Dedifferentiated amniotic fluid mesenchymal stem cell (primary cell): ENCODE measurements around the gene NSD1.
"Not testable (repeated sequence)": the region's sequence is repeated elsewhere in the genome, so short reads cannot be mapped to it uniquely, and the experiment has no call there.

ENCODE experiments used
- DNase-seq: peaks from one replicate; pipeline ENCODE4 v3.0.0-alpha.2; 2016; ENCODE audit errors: extremely low spot score

NSD1 gene

DNA sequence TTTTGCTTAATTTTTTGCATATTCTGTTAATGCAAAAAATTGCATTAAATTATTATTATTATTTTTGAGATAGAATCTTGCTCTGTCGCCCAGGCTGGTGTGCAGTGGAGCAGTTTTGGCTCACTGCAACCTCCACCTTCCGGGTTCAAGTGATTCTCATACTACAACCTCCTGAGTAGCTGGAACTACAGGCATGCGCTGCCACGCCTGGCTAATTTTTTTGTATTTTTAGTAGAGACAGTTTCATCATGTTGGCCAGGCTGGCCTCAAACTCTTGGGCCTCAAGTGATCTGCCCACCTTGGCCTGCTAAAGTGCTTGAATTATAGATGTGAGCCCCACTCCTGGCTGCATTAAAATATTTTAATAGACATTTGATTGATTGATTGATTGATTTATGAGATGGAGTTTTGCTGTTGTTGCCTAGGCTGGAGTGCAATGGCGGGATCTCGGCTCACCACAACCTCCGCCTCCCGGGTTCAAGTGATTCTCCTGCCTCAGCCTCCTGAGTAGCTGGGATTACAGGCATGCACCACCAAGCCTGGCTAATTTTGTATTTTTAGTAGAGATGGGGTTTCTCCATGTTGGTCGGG is 44.4 kb downstream of the NSD1 start:
- DNase-seq = not testable (repeated sequence)

DNA sequence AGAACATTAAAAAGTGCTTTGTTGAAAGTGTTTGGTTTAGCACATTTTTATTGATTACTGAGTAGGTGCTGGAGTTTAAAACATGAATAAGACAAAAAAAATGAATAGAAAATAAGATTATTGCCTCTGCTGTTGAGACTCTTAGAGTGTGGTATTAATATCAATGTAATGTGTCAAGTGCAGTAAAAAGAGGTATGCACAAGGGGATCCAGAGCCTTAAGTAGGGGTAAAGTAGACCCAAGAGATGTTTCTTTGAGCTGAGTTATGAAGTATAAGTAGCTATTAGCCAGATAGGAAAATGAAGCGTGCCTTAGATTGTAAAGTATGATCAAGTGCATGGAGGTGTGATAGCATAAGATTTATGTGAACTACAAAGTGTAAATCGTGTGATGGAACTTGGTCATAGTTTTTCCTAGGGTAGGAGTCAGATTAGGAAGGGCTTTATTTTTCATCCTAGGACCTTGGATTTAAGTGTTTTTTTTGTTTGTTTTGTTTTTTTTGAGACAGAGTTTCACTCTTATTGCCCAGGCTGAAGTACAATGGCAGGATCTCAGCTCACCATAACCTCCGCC is 45.2 kb downstream of the NSD1 start:
- no peak for DNase-seq

DNA sequence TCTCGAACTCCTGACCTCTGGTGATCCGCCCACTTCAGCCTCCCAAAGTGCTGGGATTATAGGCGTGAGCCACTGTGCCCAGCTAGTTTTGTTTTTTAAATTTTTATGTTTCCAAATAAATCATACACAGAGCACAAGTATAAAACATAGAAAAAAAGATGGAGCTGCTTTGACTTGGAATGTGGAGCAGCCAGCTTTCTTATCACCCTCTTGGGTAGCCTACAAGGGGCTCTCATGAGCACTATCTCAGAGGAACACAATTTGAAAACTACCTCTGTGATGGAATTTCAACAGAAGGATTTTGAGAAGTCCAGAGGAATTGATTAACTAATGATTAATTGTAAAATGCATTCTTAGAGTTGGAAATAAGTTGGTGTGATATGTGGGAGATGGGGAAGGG is 45.9 kb downstream of the NSD1 start:
- no peak for DNase-seq

DNA sequence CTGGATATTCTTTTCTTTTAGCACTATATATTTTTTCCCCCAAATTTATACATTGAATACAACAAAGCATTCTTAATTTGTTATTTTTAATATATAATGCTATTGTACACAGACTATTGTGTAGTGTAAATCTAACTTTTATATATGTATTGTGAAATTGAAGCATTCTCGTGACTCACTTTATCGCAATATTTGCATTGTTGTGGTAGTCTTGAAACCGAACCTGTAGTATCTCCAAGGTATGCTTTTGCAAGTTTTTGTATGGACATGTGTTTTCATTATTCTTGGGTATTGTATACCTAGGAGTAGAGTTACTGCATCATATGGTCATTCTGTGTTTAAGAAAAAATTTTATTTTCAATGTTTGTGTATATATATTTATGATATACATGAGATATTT is 49.6 kb downstream of the NSD1 start:
- DNase-seq = no peak

DNA sequence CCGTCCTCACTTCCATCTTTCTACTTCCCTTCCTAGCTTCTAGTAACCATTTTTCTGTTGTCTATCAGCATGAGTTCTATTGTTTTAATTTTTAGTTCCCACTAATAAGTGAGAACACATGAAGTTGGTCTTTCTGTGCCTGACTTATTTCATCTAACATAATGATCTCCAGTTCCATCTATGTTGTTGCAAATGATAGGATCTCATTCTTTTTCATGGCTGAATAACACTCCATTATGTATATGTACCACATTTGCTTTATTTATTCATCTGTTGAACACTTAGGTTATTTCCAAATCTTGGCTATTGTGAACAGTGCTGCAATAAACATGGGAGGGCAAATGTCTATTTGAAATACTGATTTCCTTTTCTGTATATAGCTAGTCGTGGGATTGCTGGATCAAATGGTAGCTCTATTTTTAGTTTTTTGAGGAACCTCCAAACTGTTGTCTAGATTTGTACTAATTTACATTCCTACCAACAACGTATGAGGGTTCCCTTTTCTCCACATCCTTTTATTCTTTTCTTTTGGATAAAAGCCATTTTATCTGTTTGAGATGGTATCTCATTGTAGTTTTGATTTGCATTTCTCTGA is 50.3 kb downstream of the NSD1 start:
- no peak for DNase-seq

DNA sequence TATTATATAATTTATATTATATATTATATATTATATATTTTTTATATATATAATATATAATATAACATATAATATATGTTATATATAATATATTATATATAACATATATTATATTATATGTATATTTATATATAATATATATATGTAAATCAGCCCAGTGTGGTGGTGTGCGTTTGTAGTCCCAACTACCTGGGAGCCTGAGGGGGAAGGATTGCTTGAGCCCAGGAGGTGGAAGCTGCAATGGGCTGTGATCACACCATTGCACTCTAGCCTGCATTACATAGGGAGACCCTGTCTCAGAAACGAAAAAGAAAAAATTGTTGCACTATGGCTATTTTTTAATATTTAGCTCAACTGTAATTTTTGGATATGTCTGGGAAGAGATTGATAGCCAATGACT is 52.4 kb downstream of the NSD1 start:
- DNase-seq = no peak

DNA sequence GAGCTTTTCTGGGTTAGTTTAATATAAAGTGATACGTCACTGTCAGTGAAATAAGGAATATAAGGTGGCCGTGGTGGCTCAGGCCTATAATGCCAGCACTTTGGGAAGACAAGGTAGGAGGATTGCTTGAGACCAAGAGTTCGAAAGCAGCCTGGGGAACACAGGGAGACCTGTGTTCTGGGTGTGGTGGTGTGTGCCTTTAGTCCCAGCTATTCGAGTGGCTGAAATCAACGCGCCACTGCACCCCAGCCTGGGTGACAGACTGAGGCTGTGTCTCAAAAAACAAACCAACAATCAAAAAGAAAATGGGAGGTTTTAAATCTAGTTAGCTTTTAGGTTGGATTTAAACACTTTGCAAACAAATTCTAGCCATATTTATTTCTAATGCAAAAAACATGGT is 53.1 kb downstream of the NSD1 start:
- DNase-seq = no peak

DNA sequence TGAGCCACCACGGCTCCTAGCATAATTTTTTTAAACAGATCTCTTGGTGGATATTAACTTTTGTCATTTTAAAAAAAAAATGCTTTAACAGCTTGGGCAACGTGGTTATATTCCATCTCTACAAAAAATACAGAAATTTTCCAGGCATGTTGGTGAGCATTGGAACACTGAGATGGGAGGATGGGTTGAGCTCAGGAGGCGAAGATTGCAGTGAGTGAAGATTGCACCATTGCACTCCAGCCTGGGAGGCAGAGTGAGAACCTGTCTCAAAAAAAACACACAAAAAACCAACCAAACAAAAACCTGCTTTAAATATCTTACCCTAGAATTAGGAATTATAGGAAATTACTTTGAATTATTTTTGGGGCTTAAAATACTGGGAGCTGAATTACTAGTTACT is 55.2 kb downstream of the NSD1 start:
- no peak for DNase-seq

DNA sequence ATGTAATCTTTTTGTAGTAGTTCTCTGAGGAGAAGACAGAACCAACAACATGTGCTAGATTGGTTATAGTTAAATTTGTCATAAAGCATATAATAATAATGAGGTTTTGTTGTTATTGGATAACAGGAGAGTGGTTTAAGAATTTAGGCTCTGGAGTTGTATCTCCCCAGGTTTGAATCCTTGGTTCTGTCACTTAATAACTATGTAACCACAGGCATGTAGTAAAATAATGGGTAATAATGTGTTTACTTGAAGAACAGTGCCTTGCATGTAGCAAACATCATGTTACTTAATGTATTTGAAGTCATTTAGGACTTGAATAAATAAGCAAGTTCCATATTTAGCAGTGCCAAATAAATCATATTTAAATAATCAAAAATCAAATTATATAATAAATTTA is 55.8 kb downstream of the NSD1 start:
- no peak for DNase-seq

DNA sequence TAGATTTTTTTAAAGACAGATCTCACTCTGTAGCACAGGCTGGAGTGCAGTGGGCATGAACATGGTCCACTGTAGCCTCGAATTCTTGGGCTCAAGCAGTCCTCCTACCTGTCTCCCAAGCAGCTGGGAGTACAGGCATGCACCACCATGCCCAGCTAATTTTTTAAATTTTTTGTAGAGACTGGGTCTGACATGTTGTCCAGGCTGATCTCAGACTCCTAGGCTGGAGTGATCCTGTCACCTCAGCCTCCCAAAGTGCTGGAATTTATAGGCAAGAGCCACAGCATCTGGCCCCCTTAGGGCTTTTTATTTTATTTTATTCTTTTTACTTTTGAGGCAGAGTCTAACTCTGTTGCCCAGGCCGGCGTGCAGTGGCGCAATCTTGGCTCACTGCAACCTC is 56.4 kb downstream of the NSD1 start:
- DNase-seq = no peak

DNA sequence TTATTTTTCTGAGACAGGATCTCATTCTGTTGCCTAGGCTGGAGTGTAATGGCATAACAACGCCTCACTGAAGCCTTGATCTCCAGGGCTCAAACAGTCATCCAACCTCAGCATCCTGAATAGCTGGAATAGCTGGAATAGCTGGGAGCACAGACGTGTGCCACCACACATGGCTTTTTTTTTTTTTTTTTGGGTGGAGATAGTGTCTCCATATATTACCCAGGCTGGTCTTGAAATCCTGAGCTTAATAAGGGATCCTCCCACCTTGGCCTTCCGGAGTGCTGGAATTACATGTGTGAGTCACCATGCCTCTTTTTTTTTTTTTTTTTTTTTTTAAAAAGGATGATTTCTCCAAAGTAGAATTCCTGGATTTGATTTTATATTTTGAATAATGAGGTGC is 60.7 kb downstream of the NSD1 start:
- peak; percentile 92 for DNase-seq

DNA sequence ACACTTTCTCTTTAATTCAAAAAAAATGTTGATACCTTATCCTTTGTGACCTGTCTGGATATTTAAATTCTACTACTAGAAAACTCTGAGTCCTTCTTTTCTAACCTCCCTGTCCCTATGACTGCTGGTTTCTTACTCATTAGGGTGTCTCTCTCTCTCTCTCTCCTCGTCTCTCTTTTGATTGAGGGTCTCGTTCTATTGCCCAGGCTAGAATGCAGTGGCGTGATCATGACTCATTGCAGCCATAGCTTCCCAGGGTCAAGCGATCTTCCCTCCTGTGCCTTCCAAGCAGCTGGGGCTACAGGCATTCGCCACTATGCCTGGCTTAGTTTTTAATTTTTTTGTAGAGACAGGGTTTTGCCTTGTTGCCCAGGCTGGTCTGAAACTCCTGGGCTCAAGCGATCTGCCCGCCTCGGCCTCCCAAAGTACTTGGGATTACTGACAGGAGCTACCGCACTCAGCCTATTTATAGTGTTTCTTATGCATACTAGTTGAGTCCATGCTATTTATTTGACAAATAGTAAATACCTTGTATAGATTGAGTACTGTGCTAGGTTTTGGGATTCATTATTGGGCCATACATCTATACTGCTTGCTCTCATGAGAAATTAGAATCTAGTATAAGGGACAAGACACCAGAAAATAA is 61.9 kb downstream of the NSD1 start:
- DNase-seq = no peak

DNA sequence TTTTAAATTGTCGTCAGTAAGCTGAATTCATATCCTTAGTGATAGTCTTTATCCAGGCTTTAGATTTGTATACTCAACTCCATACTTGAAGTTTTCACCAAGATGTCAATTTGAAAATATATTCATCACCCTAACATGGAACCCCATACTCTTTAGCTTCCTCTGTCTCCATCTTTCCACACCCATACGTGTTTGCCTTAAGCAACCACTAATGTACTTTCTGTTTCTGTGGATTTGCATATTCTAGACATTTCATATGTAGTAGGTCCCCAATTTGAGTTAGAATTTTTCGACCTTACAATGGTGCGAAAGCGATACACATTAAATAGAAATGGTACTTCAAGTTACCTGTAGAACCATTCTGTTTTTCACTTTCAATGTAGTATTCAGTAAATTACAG is 65.2 kb downstream of the NSD1 start:
- no peak for DNase-seq

DNA sequence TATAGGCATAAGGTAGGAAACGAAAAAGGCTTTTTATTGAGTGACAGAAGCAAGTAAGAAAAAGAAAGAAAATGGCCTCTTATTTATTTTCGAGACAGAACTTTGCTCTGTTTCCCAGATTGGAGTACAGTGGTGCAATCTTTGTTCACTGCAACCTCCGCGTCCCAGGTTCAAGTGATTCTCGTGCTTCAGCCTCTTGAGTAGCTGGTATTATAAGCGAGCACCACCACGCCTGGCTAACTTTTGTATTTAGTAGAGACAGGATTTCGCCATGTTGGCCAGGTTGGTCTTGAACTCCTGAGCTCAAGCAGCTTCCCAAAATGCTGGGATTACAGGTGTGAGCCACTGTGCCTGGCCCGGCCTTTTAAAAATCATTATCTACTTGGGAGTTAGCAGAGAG is 70.7 kb downstream of the NSD1 start:
- no peak for DNase-seq

DNA sequence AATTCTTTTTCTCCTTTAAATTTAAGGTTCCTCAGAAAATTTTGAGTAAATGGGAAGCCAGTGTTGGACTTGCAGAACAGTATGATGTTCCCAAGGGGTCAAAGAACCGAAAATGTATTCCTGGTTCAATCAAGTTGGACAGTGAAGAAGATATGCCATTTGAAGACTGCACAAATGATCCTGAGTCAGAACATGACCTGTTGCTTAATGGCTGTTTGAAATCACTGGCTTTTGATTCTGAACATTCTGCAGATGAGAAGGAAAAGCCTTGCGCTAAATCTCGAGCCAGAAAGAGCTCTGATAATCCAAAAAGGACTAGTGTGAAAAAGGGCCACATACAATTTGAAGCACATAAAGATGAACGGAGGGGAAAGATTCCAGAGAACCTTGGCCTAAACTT is 76.0 kb downstream of the NSD1 start:
- DNase-seq = no peak

DNA sequence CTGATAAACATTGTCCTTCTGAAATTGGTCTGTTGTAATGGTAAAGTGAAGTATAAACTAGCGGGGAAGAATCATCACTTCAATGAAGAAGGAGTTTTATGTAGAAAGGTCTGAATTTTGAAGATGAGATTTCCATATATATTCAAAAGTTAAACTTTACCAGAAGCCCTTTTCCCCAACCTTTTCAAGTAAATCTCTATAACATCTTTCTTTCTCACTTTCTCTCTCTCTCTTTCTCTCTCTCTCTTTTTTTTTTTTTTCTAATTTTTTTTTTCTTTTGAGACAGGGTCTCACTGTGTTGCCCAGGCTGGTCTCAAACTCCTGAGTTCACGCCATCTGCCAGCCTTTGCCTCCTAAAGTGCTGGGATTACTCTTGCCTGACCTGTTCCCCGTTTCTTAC is 78.7 kb downstream of the NSD1 start:
- no peak for DNase-seq

DNA sequence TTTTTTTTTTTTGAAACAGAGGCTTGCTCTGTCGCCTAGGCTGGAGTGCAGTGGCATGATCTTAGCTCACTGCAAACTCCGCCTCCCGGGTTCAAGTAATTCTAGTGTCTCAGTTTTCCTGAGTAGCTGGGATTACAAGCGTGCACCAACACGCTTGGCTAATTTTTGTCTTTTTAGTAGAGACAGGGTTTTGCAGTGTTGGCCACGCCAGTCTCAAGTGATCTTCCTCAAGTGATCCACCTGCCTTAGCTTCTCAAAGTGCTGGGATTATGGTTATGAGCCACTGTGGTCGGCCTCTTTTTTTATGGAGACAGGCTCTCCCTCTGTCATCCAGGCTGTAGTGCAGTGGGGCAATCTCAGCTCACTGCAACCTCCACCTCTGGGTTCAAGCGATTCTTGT is 87.0 kb downstream of the NSD1 start:
- DNase-seq = no peak

DNA sequence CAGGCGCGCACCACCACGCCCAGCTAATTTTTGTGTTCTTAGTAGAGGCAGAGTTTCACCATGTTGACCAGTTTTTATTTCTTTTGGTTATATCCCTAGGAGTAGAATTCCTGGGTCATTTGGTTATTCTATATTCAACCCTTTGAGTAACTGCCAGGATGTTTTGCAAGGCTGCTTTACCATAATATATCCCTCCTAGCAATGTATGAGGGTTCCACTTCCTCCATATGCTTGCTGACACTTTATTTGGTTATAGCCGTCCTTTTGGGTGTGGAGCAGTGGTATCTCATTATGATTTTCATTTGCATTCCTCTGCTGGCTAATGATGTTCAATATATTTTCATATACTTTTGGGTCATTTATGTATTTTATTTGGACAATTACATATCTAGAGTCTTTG is 88.7 kb downstream of the NSD1 start:
- no peak for DNase-seq

DNA sequence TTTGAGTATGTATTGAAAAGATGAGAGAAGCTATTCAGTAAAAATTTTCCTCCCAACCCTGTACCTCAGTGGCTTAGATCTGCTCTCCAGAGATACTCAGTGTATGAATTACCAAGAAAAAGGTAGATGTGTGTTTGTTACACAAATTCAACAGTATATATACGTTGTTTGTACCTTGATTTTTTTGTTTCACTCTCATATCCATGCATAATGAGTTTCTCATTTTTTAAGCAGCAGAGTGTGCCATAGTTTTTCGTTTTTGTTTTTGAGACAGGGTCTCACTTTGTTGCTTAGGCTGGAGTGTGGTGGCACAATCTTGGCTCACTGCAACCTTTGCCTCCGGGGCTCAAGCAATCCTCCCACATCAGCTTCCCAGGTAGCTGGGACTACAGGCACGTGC is 92.2 kb downstream of the NSD1 start:
- no peak for DNase-seq

DNA sequence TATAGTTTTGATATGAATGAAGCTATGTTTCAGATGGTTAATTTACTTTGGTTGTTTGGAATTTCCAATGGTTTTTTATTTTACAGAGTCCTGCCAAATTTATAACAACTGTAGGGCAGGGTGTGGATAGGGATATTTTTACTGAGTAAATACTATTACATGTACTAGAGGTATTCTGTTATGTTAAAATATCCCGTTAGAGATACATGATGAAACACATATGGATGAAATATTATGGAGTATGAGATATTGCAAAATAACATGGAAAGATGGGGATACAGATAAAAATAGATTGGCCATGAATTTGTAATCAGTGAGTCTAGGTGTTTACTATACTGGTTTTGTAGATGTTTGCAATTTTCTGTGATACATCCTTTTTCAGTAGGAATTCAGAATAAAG is 93.3 kb downstream of the NSD1 start:
- DNase-seq = no peak

DNA sequence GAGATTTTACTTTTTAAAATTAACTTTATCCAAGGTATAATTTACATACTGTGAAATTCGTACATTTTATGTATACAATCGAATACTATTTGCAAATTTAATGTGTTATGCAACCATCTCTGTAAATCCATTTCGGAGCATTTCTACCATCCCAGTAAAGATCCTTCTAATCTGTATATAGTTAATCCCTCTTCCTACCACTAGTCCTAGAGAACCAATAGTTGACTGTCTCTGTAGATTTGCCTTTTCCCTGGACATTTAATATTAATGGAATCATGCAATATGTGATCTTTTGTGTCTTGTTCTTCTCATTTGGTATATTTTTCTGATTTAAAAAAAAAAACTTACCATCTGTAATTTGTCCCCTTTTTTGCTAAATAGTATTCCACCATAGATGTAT is 95.2 kb downstream of the NSD1 start:
- DNase-seq = no peak

DNA sequence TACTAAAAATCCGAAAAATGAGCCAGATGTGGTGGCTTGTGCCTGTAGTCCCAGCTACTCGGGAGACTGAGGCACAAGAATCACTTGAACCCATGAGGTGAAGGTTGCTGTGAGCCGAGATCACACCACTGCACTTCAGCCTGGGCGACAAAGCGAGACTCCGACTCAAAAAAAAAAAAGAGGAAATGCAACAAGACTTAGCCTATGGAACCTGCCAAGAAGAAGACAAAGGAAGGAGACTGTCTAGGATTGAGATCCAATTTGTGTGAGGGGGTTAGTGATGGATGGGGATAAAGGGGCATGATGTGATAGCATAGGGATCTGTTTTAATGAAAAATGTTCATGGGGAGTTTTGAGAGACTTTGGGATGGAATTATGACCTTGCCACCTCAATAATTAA is 97.1 kb downstream of the NSD1 start:
- no peak for DNase-seq

DNA sequence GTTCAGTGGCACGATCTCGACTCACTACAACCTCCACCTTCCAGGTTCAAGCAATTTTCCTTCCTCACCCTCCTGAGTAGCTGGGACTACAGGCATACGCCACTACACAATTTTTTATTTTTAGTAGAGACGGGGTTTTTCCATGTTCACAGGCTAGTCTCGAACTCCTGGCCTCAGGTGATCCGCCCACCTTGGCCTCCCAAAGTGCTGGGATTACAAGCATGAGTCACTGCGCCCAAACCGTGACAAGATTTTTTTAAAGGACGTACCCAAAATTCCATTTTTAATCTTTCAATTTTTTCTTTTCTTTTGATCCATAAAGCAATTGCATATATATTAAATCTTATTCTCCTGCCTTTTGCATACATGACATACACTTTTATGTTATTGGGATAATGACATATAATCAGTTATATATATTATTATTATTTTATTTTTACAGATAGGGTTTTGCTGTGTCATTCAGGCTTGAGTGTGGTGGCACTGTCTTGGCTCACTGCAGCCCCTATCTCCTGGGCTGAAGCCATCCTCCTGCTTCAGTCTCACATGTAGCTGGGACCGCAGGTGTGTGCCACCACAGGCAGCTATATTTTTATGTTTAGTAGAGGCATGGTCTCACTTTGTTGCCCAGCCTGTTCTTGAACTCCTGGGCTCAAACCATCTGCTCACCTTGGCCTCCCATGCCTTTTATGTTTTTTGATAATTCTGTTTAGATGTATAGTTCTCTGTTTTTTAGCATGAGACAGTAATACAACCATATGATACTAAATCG is 98.1 kb downstream of the NSD1 start:
- DNase-seq = no peak
